ENCODE data around the gene MAJIN. TPM values are rescaled to one million over a fixed set of nuclear protein-coding genes. Genes with fewer than 3 reads are reported as not detected.
A peak's percentile ranks its signal among the peaks of the same experiment; 100 is the strongest.

Gene MAJIN
- total and polyA plus RNA-seq, 9 of the 15 experiments (the other 6 are each of a cell fraction or from before 2014, with no cell fraction given) = 0.17 to 0.83 (median 0.24) TPM; not detected in 2

GRCh38 chr11:64916775-64917662 is 54.9 kb downstream of the MAJIN start, which contains the start of gene ATG2A (continued):
- TF ChIP-seq ETS1 (conservative IDR thresholded peaks at IDR 0.05; ENCODE audit: control insufficient read depth, low read depth, low read length) (peak; percentile 89), HMG20A (CRISPR knock-in tag; conservative IDR thresholded peaks at IDR 0.05) (no peak), SUPT5H (IDR thresholded peaks at IDR 0.05) (peak; percentile 88), ZNF431 (CRISPR knock-in tag; IDR thresholded peaks at IDR 0.05) (peak; percentile 61; the same call in 1 of the 2 replicates), NKRF (IDR thresholded peaks at IDR 0.05; ENCODE audit: borderline replicate concordance) (peak; percentile 38; the same call in 1 of the 2 replicates), THAP12 (CRISPR knock-in tag; IDR thresholded peaks at IDR 0.05) (0 out of 2 replicates have a peak, but pooled peaks have one; percentile 25), POLR2A (conservative IDR thresholded peaks at IDR 0.05) (peak; percentile 86), NR2C1 (IDR thresholded peaks at IDR 0.05) (peak; percentile 89), NR2C1 (tag; IDR thresholded peaks at IDR 0.05) (peak; percentile 88), XRCC5 (IDR thresholded peaks at IDR 0.05; ENCODE audit: low read depth, low read length) (peak; percentile 87; the same call in 1 of the 2 replicates), NFRKB (IDR thresholded peaks at IDR 0.05; ENCODE audit: low read depth) (peak; percentile 33; the same call in 1 of the 2 replicates), HMG20B (CRISPR knock-in tag; IDR thresholded peaks at IDR 0.05) (no peak), ZFP91 (CRISPR knock-in tag; IDR thresholded peaks at IDR 0.05) (peak; percentile 96), ARHGAP35 (IDR thresholded peaks at IDR 0.05; ENCODE audit: partially characterized antibody) (no peak), BHLHE40 (IDR thresholded peaks at IDR 0.05; ENCODE audit: low read length) (0 out of 2 replicates have a peak, but pooled peaks have one; percentile 34), SP1 (CRISPR knock-in tag; IDR thresholded peaks at IDR 0.05) (peak; percentile 99), AFF4 (CRISPR knock-in tag; IDR thresholded peaks at IDR 0.05) (peak; percentile 80)

Data from K562 (cell line).